Esophagus (tissue), 2 donors: ENCODE results near the gene CSTPP1. TPM values are rescaled to one million over a fixed set of nuclear protein-coding genes. Genes with fewer than 3 reads are reported as not detected.

ENCODE experiments used
- H3K27ac ChIP-seq, 2 donors: one replicate each; pipeline ENCODE4 v1.5.1; 2013; ENCODE audit warnings: low read depth in 2 of 2, mild to moderate bottlenecking in 2 of 2, inconsistent platforms in 1 of 2, low read length in 1 of 2, moderate library complexity in 1 of 2
- H3K27me3 ChIP-seq, 2 donors: one replicate each; pipeline ENCODE4 v1.6.1; 2013; ENCODE audit warnings: low read length in 2 of 2, control low read depth in 1 of 2, mild to moderate bottlenecking in 1 of 2; ENCODE audit not compliant: insufficient read depth in 2 of 2, control insufficient read depth in 1 of 2
- H3K36me3 ChIP-seq, 2 donors: one replicate each; pipeline ENCODE4 v1.6.1; 2013; ENCODE audit warnings: low read length in 1 of 2; ENCODE audit not compliant: control insufficient read depth in 2 of 2, insufficient read depth in 2 of 2
- H3K4me1 ChIP-seq, 2 donors: one replicate each; pipeline ENCODE4 v1.6.1; 2013; ENCODE audit warnings: low read length in 1 of 2; ENCODE audit not compliant: control insufficient read depth in 2 of 2, insufficient read depth in 2 of 2
- H3K4me3 ChIP-seq, 2 donors: one replicate each; pipeline ENCODE4 v1.5.1; 2013; ENCODE audit warnings: low read length in 2 of 2, mild to moderate bottlenecking in 2 of 2, low read depth in 1 of 2, moderate library complexity in 1 of 2
- H3K9me3 ChIP-seq, 2 donors: one replicate each; pipeline ENCODE4 v1.6.1; 2013; ENCODE audit warnings: mild to moderate bottlenecking in 2 of 2, low read depth in 1 of 2, low read length in 1 of 2, moderate library complexity in 1 of 2; ENCODE audit not compliant: control insufficient read depth in 2 of 2, insufficient read depth in 1 of 2
- WGBS, 2 donors: extraction: QIAGEN DNeasy Blood & Tissue Kit; methylation state at CpG; one replicate each; pipeline ENCODE4 v1.1.7; 2013; 5-methylcytosine and 5-hydroxymethylcytosine counted together
- polyA plus RNA-seq, 2 donors: library from polyadenylated mRNA; stranded (reverse); fragments of 200-250 nt; gene quantifications; one replicate each; pipeline ENCODE4 v1.2.3, GENCODE V29; 2013
- donor health status: healthy with polysubstance abuse.
- donor health status: Bipolar disorder and iron deficiency.

Gene CSTPP1
- polyA plus RNA-seq, 2 donors = 8.3 to 13.0 TPM

DNA sequence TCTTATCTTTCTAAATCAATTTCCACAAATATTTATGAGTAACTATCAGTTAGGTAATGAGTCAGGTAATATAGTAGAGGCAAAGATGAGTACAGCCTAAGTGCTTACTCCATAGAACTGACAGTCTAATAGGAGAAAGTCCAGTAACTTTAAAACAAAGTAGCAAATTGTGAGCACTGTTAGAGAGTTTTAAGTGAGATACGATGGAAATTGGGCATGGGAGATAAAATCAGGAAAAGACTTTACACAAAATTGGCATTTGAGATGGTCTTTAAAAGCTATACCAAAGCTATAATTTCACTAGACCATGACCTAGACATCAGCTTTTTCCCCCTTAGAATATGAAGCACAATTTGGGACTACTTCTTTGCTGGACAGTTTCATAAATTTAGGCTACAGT is 113.7 kb downstream of the CSTPP1 start:
- H3K27ac ChIP-seq = no peak overlapping the region
- H3K4me1 ChIP-seq = no peaks in the 10 kb centered on the region
- H3K36me3 ChIP-seq = no peaks in the 10 kb centered on the region
- no peak overlapping the region for H3K4me3 ChIP-seq
- no peaks in the 10 kb centered on the region for H3K9me3 ChIP-seq
- WGBS, 2 donors = 98 to 100% methylated on average over 1 of the region's 1 CpG
- no peaks in the 10 kb centered on the region for H3K27me3 ChIP-seq

DNA sequence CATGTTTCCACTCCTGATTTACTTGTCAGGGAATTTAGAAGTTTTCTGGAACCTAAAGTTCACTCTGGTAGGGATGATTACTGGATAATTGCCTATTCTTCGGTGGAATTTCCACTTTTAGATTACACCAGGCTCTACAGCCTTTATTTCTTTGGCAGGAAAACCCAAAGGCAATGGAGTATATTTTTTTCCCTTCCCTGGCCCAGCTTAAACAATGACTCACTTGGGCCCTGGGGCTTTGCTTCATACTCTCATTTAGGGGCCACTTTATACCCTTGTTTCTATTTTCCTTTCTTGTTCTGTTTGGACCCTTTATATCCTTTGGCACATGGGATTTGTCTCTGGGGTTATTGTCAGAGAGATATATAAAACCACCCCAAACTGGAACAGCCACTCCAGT is 114.7 kb downstream of the CSTPP1 start:
- no peaks in the 10 kb centered on the region for H3K27me3 ChIP-seq
- 11 to 24% methylated on average over 1 of the region's 1 CpG for WGBS, 2 donors
- H3K27ac ChIP-seq = no peak overlapping the region
- H3K9me3 ChIP-seq = no peaks in the 10 kb centered on the region
- no peaks in the 10 kb centered on the region for H3K36me3 ChIP-seq
- H3K4me1 ChIP-seq = no peaks in the 10 kb centered on the region
- H3K4me3 ChIP-seq = no peak overlapping the region

DNA sequence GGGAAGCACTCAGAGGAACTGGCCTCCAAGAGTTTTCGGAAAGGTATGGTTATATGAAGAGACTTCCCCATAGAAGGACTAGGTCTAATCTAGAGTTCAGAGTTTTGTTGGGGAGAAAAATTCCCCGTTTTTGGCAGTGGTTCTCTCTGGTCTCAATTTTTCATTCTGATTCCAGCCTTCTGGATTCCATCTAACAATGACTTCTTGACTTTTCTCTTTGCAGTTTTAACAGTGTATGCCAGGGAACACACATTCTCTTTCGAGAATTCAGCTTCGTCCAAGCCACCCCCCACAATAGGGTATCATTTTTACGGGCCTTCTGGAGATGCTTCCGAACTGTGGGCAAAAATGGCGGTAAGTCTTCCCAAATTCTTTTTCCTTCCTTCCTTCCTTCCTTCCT is 115.6 kb downstream of the CSTPP1 start:
- 86 to 88% methylated on average over 7 of the region's 7 CpGs for WGBS, 2 donors
- no peaks in the 10 kb centered on the region for H3K36me3 ChIP-seq
- H3K27me3 ChIP-seq = no peaks in the 10 kb centered on the region
- H3K4me3 ChIP-seq = no peak overlapping the region
- no peaks in the 10 kb centered on the region for H3K4me1 ChIP-seq
- H3K27ac ChIP-seq = no peak overlapping the region
- no peaks in the 10 kb centered on the region for H3K9me3 ChIP-seq

DNA sequence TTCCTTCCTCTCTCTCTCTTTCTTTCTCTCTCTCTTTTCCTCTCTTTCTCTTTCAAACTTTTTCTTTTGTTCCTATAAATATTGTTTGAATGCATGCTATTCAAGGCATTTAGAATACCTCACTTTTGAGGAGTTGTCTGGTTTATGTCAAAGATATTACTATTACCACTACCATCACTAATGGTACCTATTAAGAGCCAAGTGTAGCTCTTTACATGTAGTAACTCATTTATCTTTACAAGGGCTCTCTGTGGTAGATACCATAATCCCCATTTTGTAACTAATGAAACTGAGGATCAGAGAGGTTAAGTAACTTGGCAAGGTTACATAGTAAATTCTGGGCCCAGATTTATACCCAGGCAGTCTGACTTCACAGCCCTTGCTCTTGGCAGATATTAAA is 116.0 kb downstream of the CSTPP1 start:
- Histone ChIP-seq H3K4me3 (no peak overlapping the region), H3K9me3 (no peaks in the 10 kb centered on the region), H3K27me3 (no peaks in the 10 kb centered on the region), H3K27ac (no peak overlapping the region), H3K36me3 (no peaks in the 10 kb centered on the region), H3K4me1 (no peaks in the 10 kb centered on the region)

DNA sequence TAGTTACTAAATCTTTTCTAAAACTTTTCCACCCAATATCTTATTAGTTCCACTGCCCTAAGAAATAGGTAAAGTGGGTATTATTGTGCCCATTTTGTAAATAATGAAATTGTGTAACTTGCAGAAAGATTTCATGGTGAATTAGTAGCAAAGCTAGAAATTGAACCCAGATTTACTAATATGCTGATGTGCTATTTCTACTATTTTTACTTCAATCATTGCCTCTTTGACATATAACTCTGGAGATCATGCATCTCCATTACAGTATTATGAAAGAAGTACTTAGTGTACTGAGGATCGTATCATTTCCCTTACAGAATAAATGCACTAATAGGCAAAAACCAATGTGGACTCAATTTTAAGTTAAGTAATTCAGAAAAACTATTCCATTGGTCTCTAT is 119.0 kb downstream of the CSTPP1 start:
- WGBS, 2 donors = 89 to 94% methylated on average over 1 of the region's 1 CpG
- no peaks in the 10 kb centered on the region for H3K36me3 ChIP-seq
- H3K9me3 ChIP-seq = no peaks in the 10 kb centered on the region
- H3K27ac ChIP-seq = no peak overlapping the region
- no peaks in the 10 kb centered on the region for H3K27me3 ChIP-seq
- H3K4me1 ChIP-seq = no peaks in the 10 kb centered on the region
- H3K4me3 ChIP-seq = no peak overlapping the region

DNA sequence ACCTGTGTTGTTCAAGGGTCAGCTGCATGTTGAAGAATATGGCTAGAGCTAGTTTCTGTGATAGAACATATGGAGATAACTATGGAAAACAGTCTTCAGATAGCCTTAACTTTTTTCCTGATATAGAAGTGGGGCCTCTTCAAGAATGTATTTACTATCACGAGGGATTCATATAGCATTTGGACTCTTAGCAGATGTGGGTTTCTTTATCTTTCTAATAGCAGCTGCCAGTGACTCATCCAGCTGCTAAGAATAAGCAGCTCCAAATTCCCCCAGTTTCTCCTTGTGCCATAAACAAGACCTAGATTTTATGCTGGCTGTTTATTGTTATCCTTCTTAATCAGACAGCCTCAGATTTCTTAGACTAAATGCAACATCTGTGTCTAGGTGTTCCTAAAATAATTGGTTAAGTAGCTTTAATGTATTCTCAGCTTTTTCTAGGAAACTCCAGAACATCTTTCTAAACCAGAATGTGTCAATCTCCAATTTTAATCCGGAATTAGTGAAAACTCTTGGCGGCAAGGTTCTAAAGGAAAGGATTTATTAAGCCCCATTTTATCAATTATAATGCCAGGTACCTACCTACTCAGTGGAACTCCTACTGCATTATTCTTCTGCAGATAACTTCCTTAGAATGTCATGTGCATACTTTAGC is 119.8 kb downstream of the CSTPP1 start:
- WGBS, 2 donors = 65 to 72% methylated on average over 3 of the region's 3 CpGs
- H3K27ac ChIP-seq = no peak overlapping the region
- H3K27me3 ChIP-seq = no peaks in the 10 kb centered on the region
- no peaks in the 10 kb centered on the region for H3K36me3 ChIP-seq
- H3K4me1 ChIP-seq = no peaks in the 10 kb centered on the region
- no peaks in the 10 kb centered on the region for H3K9me3 ChIP-seq
- no peak overlapping the region for H3K4me3 ChIP-seq

DNA sequence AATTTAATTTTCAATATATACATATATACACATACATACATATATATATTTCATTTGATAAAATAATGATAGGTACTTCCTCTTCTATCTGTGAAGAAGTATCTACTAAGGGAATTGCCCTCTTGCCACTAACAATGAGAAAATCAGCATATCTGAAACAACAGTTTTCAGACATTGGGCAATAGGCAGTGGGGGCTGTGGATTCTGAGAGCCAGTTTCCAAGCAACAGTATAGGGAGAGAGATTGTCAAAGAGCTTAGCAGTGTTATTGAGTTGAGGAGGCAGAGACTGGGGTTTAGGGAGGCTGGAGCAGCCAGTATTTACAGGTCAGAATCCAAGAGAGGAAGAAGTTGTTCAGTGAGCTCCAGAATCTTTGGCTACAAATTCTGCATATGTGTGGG is 120.8 kb downstream of the CSTPP1 start:
- Histone ChIP-seq H3K4me1 (no peaks in the 10 kb centered on the region), H3K4me3 (no peak overlapping the region), H3K27me3 (no peaks in the 10 kb centered on the region), H3K27ac (no peak overlapping the region), H3K36me3 (no peaks in the 10 kb centered on the region), H3K9me3 (no peaks in the 10 kb centered on the region)

DNA sequence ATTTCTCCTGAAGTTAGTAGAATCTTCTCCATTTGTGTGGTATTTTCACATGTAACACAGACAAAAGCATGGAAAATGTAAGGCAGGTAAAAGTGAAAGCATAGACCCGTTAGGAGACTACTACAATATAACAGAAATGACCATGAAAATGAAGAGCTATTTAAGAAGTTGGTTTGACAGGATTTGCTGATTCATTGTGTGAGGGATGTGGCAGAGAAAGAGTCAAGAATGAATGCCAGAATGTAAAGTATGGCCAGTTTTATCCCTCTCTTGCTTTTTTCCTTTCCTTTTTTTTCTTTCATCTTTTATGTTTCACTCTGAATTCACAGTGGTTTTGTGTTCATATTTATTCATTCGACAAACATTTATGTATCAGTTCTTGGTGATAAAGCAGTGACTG is 124.2 kb downstream of the CSTPP1 start:
- 47 to 57% methylated on average over 2 of the region's 2 CpGs for WGBS, 2 donors
- no peaks in the 10 kb centered on the region for H3K36me3 ChIP-seq
- H3K4me1 ChIP-seq = no peaks in the 10 kb centered on the region
- no peak overlapping the region for H3K27ac ChIP-seq
- no peak overlapping the region for H3K4me3 ChIP-seq
- H3K27me3 ChIP-seq = no peaks in the 10 kb centered on the region
- no peaks in the 10 kb centered on the region for H3K9me3 ChIP-seq

DNA sequence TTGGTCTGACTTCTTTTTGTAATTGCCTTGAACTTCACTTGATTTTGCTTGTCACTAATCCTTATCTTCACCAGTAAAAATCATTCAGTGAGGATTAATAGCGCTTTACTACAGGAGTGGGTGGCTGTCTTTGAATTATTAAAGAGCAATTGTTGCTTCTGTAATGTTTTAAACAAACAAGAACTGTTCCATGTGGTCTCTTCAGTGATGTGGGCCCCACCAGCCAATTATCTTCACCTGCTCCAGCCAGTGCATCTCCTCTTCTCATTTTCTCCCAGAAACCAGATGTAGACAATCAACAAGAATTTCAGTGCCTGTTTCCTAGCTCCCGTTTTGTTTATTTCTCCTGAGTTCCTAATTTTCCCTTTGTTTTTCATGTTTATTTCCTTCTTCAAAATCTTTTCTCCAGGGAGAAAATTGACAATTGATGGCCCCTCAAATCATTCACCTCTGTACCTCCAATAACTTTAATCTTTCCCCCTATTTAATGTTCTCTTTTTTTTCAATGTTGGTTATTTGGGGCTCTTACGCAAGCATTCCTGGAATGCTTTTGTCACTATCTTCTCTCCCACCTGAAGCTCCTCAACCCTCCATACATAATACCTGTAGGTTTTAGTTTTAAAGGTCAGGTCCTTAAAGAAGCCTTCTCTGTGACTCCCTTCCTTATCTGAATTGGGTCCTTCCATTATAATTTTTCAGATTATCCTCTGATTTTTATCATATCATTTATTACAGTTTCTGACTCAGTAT is 125.0 kb downstream of the CSTPP1 start:
- H3K4me1 ChIP-seq = no peaks in the 10 kb centered on the region
- WGBS, 2 donors = 83 to 94% methylated on average over 3 of the region's 3 CpGs
- no peak overlapping the region for H3K4me3 ChIP-seq
- H3K27ac ChIP-seq = no peak overlapping the region
- no peaks in the 10 kb centered on the region for H3K36me3 ChIP-seq
- H3K27me3 ChIP-seq = no peaks in the 10 kb centered on the region
- H3K9me3 ChIP-seq = no peaks in the 10 kb centered on the region

DNA sequence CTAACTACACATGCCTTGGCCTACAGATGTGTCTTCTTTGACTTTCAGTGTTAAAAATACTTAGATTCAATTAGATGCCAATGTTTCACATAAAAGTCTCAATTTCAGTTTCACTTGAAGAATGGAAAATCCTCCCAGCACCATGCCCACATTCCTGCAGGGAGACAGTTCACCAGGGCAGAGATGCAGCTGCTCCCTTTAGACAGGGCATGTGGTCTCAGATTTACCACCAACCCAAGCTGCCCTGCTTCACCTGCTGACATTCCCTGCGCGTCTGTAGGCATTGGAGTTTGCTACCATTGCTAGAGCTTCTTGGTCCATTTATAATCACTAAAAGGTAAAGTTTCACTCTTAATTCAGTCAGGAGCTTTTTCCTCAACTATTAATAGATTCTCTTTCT is 126.2 kb downstream of the CSTPP1 start:
- Histone ChIP-seq H3K36me3 (no peaks in the 10 kb centered on the region), H3K4me1 (no peaks in the 10 kb centered on the region), H3K9me3 (no peaks in the 10 kb centered on the region), H3K4me3 (no peak overlapping the region), H3K27me3 (no peaks in the 10 kb centered on the region), H3K27ac (no peak overlapping the region)
- 95 to 98% methylated on average over 2 of the region's 2 CpGs for WGBS, 2 donors
